Fibroblast of pulmonary artery (primary cell): ENCODE measurements around the gene SPAG9.
"Not testable (repeated sequence)": the region's sequence is repeated elsewhere in the genome, so short reads cannot be mapped to it uniquely, and the experiment has no call there.

Experiments used
- DNase-seq: peaks from one replicate; pipeline ENCODE4 v3.0.0-alpha.2; 2010; ENCODE audit warnings: low read depth
- H3K4me3 ChIP-seq: replicated peaks from 2 replicates; pipeline ENCODE4 v1.5.1; 2011; ENCODE audit warnings: low read depth, mild to moderate bottlenecking, control low read depth, low read length, moderate library complexity
- CTCF ChIP-seq: IDR thresholded peaks from 2 replicates; pipeline ENCODE4 v1.5.1; 2011; ENCODE audit warnings: mild to moderate bottlenecking, control low read depth, low read length, inconsistent platforms; ENCODE audit errors: missing control alignments

SPAG9 gene

GRCh38 chr17:51119415-51120356, 982 bp downstream of the SPAG9 start:
- peak; percentile 29 for TF ChIP-seq CTCF
- peak overlapping the region; percentile 95 for H3K4me3 ChIP-seq
- peak; percentile 44 for DNase-seq

DNA sequence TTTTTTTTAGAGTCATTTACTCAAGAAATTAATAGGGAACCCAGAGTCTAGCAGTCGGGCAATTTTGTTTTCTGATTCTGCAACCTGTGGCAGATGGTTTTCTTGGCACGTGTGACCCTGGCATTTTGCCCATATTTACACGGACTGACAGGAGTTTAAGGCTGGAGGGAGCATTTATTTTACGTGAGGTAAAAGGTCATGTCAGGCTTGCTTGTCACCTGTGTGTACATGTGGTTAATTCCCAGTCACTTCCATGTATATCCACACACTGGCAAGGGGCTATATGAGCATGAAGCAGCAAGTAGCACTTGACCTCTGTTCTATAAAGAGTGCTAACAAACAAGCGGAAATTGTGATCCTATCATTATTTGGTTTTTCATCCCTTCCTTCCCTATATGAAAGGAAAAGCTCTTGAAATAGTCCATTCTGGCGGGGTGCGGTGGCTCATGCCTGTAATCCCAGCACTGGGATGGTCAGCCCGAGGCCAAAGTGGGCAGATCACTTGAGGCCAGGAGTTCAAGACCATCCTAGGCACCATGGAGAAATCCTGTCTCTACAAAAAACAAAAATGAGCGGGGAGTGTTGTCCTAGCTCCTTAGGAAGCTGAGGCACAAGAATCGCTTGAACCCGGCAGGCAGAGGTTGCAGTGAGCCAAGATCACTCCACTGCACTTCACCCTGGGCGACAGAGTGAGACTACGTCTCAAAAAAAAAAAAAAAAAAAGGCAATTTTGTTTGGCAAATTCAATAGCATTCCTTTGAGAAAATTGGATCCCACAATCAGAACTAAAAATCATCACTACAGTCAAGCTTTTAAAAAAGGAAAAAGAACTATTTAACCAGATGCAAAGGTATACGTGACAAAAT, 2.1 kb downstream of the SPAG9 start:
- DNase-seq: no peak

GRCh38 chr17:51115179-51115578, 5.5 kb downstream of the SPAG9 start:
- no peak overlapping the region for H3K4me3 ChIP-seq
- TF ChIP-seq CTCF: no peak
- no peak for DNase-seq

More for the DNA sequence above, 2.1 kb downstream of the SPAG9 start:
- peak overlapping the region; percentile 95 for H3K4me3 ChIP-seq
- TF ChIP-seq CTCF: no peak

DNA sequence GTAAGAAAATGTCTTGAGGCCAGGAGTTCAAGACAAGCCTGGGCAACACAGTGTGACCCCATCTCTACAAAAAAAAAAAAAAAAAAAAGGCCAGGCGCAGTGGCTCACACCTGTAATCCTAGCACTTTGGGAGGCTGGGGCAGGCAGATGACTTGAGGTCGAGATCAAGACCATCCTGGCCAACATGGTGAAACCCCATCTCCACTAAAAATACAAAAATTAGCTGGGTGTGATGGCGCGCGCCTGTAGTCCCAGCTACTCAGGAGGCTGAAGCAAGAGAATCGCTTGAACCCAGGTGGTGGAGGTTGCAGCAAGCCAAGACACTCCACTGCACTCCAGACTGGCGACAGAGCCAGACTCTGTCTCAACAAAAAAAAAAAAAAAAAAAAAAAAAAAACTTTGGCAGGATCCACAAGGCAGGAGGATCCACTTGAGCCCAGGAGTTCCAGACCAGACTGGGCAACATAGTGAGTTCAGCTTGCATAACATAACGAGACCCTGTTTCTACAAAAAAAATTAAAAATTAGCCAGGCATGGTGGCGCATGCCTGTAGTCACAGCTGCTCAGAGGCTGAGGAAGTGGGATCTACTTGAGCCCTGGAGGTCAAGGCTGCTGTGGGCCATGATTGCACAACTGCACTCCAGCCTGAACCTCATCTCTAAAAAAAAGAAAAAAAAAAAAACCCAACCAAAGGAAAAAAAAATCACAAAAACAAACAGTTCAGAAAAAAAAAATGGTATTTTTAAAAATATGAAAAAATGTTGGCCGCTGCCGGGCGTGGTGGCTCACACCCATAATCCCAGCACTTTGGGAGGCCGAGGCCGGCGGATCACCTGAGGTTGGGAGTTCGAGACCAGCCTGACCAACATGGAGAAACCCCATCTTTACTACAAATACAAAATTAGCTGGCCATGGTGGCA, 8.1 kb downstream of the SPAG9 start:
- H3K4me3 ChIP-seq: not testable (repeated sequence)
- DNase-seq: peak; percentile 54

- no peak for DNase-seq
- TF ChIP-seq CTCF: no peak
- H3K4me3 ChIP-seq: no peak overlapping the region
Measured at GRCh38 chr17:51107778-51108177, 12.9 kb downstream of the SPAG9 start.

GRCh38 chr17:51103451-51103850, 17.2 kb downstream of the SPAG9 start:
- no peak for TF ChIP-seq CTCF
- H3K4me3 ChIP-seq: no peak overlapping the region
- DNase-seq: no peak
